ENCODE results near the gene KRTAP10-4.

DNA sequence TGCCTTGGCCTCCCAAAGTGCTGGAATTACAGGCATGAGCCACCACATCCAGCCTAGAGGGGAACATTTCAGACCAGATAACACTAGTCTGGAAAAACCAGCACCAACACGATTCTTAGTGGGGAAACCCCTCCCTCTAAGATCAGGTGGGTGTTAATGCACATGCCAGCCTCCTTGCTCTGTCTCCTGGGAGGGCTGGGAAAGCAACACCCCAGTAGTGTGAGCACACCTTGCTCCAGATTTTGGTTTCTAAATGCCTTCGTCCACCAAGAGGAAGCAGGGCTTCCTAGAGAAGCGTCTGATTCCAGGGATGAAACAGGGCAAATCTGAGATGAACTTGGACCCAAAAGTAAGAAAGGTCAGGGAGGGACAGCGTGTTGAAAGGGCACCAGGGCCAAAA lies 2.2 kb upstream of the KRTAP10-4 start:
- TF ChIP-seq, protein P1, sequence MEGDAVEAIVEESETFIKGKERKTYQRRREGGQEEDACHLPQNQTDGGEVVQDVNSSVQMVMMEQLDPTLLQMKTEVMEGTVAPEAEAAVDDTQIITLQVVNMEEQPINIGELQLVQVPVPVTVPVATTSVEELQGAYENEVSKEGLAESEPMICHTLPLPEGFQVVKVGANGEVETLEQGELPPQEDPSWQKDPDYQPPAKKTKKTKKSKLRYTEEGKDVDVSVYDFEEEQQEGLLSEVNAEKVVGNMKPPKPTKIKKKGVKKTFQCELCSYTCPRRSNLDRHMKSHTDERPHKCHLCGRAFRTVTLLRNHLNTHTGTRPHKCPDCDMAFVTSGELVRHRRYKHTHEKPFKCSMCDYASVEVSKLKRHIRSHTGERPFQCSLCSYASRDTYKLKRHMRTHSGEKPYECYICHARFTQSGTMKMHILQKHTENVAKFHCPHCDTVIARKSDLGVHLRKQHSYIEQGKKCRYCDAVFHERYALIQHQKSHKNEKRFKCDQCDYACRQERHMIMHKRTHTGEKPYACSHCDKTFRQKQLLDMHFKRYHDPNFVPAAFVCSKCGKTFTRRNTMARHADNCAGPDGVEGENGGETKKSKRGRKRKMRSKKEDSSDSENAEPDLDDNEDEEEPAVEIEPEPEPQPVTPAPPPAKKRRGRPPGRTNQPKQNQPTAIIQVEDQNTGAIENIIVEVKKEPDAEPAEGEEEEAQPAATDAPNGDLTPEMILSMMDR (IDR thresholded peaks at IDR 0.05; ENCODE audit: insufficient read depth, low read depth, low read length): no peak
- TF ChIP-seq EZH2 (IDR thresholded peaks at IDR 0.05; ENCODE audit: insufficient read depth, low read length): no peak

All from astrocyte (in vitro differentiated cells and primary cell).